DND-41 (cell line): ENCODE data around the gene MAB21L4.

Experiments used
- CTCF ChIP-seq: IDR thresholded peaks from 2 replicates; pipeline ENCODE4 v1.5.1; 2012; ENCODE audit warnings: borderline replicate concordance, low read length, moderate library complexity, mild to moderate bottlenecking; ENCODE audit not compliant: poor library complexity, severe bottlenecking; ENCODE audit errors: extremely low read depth
- EZH2 ChIP-seq: IDR thresholded peaks from 3 replicates; pipeline ENCODE4 v1.6.1; 2012; ENCODE audit warnings: borderline replicate concordance, low read depth, mild to moderate bottlenecking, moderate library complexity, low read length, inconsistent platforms; ENCODE audit not compliant: severe bottlenecking

- TF ChIP-seq CTCF (no peak), EZH2 (no peak)
Observed at GRCh38 chr2:240893363-240893844, 2.6 kb downstream of the MAB21L4 start.
